GM03348 (cell line): ENCODE data around the gene ZBTB49.
"Not testable (repeated sequence)": the region's sequence is repeated elsewhere in the genome, so short reads cannot be mapped to it uniquely, and the experiment has no call there.

Experiments used
- DNase-seq: peaks from one replicate; pipeline ENCODE4 v3.0.0; 2012; ENCODE audit warnings: low spot score

The ZBTB49 gene

GRCh38 chr4:4325321-4325720 lies 35.3 kb downstream of the ZBTB49 start:
- no peak for DNase-seq

- no peak for DNase-seq
These were observed 36.1 kb downstream of the ZBTB49 start for GRCh38 chr4:4326166-4326565.

GRCh38 chr4:4327652-4328121 lies 37.6 kb downstream of the ZBTB49 start:
- peak; percentile 36 for DNase-seq

GRCh38 chr4:4328206-4328605 lies 38.2 kb downstream of the ZBTB49 start:
- DNase-seq, result no peak

- no peak for DNase-seq
These were observed 38.8 kb downstream of the ZBTB49 start for GRCh38 chr4:4328840-4329239.

GRCh38 chr4:4329496-4329895 lies 39.4 kb downstream of the ZBTB49 start:
- DNase-seq, result no peak

- DNase-seq, result no peak
These were observed 40.7 kb downstream of the ZBTB49 start for GRCh38 chr4:4330794-4331193.

GRCh38 chr4:4332529-4332928 lies 42.5 kb downstream of the ZBTB49 start:
- no peak for DNase-seq

GRCh38 chr4:4333265-4333706 lies 43.2 kb downstream of the ZBTB49 start:
- peak; percentile 92 for DNase-seq

GRCh38 chr4:4334798-4335520 lies 44.9 kb downstream of the ZBTB49 start:
- DNase-seq, result peak; percentile 46

- no peak for DNase-seq
These were observed 48.4 kb downstream of the ZBTB49 start for GRCh38 chr4:4338210-4339001.

GRCh38 chr4:4339504-4340085 lies 49.5 kb downstream of the ZBTB49 start:
- no peak for DNase-seq

GRCh38 chr4:4341861-4342650 lies 52.0 kb downstream of the ZBTB49 start:
- DNase-seq, result no peak

GRCh38 chr4:4343038-4343437 lies 53.0 kb downstream of the ZBTB49 start:
- DNase-seq, result no peak

GRCh38 chr4:4344915-4345527 lies 55.0 kb downstream of the ZBTB49 start:
- DNase-seq, result no peak

- no peak for DNase-seq
These were observed 57.5 kb downstream of the ZBTB49 start for GRCh38 chr4:4347585-4347984.

- DNase-seq, result not testable (repeated sequence)
These were observed 58.5 kb downstream of the ZBTB49 start for GRCh38 chr4:4348585-4348984.

- DNase-seq, result no peak
These were observed 59.8 kb downstream of the ZBTB49 start for GRCh38 chr4:4349867-4350266.

- DNase-seq, result no peak
These were observed 60.9 kb downstream of the ZBTB49 start for GRCh38 chr4:4350909-4351308.

GRCh38 chr4:4355302-4355701 lies 65.3 kb downstream of the ZBTB49 start:
- no peak for DNase-seq
